HG02623 (cell line): ENCODE data around the gene EXT2.

Source experiments
- ATAC-seq: cut with Tn5 transposase; IDR thresholded peaks from one replicate; pipeline ENCODE4 v1.9.1; 2021; ENCODE audit warnings: moderate library complexity; ENCODE audit not compliant: unreplicated experiment

EXT2 gene

GRCh38 chr11:44083906-44084305 is 11.6 kb upstream of the EXT2 start:
- no peak for ATAC-seq

GRCh38 chr11:44085330-44085729 is 10.1 kb upstream of the EXT2 start:
- ATAC-seq, result no peak

DNA sequence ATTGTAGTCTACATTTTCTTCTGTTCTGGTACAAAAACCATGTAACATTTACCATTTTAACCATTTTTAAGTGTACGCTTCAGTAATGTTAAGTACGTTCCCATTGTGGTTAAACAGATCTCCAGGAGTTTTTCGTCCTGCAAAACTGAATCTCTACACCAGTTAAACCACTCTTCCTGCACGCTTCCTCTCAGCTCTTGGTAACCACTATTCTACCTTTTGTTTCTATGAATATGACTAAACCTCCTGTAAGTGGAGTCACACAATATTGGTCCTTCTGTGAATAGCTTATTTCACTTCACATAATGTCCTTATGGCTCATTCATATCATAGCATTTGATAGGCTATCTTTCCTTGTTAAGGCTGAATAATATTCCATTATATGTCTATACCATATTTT is 7.1 kb upstream of the EXT2 start:
- ATAC-seq, result no peak

DNA sequence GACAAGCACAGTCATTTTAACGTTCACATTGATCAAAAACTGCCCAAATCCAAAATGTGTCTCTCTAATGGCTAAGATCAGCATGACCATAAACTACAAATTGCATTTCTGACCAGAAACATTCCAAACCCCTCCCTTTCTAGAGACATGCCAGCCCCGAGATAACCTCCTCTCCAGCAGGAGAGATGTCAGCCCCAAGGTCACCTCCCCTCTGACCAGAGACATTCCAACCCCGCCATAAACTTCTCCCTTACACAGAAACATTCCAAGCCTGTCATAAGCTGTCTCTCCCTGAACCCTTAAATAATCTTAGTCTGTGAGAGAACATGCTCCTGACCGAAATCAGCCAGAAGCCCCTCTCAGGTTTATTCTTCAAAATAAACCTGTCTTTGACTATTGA is 6.6 kb upstream of the EXT2 start:
- ATAC-seq, result no peak

DNA sequence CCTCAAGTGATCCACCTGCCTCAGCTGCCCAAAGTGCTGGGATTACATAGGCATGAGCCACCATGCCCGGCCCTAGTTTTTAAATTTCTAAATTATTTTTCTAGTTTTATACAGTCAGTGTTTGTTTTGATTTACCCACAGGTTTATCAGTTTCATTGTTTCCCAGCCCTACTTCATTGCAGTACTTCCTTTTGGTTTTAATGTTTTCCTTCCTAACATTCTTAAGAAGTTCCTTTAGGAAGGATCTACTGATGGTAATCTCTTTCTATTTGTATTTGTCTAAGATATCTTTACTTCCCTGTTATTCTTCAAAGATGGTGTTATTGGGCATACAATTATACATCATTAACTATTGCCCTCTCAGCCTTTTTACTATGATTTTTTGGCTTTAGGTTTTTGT is 4.9 kb upstream of the EXT2 start:
- ATAC-seq, result no peak

GRCh38 chr11:44094260-44094868 is 1.1 kb upstream of the EXT2 start:
- no peak for ATAC-seq

GRCh38 chr11:44096360-44097185 is 1.1 kb downstream of the EXT2 start:
- no peak for ATAC-seq

DNA sequence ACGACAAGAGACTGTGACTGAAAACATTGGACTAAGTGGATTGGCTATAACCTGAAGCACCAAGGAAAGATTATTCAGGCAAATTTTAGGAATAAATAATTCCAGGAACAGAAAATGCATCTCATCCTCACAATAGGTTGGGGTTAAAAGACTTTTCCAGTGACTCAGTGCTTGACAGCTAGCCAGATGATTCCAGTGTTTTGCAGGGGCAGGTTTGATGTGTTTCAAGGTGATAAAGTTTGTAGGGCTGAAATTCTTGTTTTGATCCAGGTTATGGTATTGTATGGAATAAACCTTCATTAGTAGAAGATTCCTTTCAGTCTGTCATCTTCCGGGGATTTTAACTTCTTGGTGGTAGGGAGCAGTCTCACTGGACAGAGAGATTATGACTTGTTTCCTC is 2.3 kb downstream of the EXT2 start:
- no peak for ATAC-seq

DNA sequence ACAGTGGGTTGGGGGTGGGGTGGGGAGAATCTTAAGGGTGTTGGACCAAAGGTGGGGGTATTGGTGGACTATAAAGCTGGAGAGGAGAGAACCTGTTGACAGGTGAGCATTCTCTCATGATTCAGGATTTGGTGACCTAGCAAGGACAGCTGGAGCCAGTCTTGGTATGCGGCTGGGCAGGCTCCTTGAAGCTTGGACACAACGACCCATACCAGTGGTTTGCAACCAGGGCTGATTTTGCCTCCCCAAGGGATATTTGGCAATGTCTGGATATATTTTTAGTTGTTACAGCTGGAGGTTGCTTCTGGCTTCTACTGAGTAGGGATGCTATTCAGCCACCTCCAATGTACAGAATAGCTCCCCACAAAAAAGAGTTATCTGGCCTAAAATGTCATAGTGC is 5.6 kb downstream of the EXT2 start:
- no peak for ATAC-seq

- ATAC-seq, result no peak
These were observed 9.2 kb downstream of the EXT2 start for GRCh38 chr11:44104481-44105294.

GRCh38 chr11:44108260-44108659 is 12.8 kb downstream of the EXT2 start:
- no peak for ATAC-seq

- peak; percentile 84 for ATAC-seq
These were observed 14.8 kb downstream of the EXT2 start for GRCh38 chr11:44110231-44110679.

- ATAC-seq, result no peak
These were observed 16.8 kb downstream of the EXT2 start for GRCh38 chr11:44112091-44112821.

DNA sequence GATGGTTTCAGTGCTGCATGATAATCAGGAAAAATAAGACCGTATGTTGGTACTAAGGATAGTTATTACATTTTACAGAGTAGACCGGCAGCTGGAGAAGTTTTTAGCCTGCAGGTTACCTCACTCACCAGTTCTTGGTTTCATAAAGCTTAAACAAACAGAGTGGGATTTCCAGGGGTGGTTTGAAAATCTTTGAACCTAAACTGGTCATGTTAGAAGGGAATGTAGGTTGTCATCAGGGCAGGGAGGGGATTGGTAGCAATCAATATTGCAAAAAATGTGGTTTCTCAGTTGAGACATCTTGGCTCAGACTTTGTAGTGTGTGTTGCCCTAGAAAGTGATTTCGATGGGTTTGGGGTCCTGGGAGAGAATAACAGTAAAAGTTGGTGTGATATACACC is 17.5 kb downstream of the EXT2 start:
- ATAC-seq, result no peak

GRCh38 chr11:44113572-44113971 is 18.1 kb downstream of the EXT2 start:
- ATAC-seq, result no peak

DNA sequence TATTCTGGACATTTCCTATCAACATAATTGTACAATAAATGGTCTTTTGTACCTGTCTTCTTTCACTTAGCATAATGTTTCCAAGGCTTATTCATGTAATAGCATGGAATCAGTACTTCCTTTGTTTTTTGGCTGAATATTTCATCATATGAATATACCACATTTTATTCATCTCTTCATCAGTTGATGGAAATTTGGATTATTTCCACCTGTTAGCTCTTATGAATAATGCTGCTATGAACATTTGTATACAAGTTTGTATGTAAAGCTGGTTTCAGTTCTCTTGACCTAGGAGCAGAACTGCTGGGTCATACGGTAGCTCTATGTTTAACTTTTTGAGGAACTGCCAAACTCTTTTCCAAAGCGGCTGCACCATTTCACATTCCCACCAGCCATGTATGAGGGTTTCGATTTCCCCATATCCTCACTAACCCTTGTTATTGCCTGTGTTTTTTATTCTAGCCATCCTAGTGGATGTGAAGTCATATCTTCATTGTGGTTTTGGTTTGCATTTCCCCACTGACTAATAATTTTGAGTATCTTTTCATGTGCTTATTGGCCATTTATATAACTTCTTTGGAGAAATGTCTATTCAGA is 20.9 kb downstream of the EXT2 start:
- no peak for ATAC-seq

DNA sequence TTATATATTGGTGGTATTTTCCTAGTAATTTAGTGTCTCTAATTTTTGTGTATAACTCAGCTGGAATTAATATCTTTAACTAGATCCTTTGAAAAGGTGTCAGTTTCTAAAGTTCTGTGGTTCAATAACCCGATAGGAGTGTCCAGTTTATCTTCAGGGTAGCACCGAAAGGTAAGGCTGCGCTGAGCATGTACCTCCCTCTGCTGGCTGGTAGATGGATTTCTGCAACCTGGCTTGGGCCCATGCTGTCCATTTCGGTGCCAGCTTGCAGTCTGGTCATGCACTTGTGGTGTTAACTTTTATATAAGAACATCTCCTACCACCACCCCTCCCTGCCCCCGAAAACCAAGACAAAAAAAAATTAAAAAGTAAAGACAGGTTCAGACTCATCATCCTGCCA is 24.7 kb downstream of the EXT2 start:
- no peak for ATAC-seq

DNA sequence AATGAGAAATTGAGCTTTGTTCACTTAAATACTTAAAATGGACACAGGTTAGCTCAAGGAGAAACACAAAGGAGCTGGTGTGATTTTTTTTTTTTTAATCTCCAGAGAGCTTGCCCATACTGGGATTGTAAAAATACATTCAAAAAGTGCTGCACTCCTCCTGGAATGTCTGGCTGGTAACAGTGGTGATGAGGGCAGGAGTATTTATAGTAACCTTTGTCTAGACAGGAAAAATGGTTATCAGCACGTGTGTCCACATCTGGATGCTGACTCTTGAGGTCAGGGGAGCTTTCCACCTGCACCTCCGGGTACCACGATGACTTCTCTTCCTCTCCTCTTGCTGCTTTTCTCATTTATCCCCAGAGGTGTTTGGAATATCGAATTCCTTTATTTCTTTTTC is 30.1 kb downstream of the EXT2 start:
- no peak for ATAC-seq

DNA sequence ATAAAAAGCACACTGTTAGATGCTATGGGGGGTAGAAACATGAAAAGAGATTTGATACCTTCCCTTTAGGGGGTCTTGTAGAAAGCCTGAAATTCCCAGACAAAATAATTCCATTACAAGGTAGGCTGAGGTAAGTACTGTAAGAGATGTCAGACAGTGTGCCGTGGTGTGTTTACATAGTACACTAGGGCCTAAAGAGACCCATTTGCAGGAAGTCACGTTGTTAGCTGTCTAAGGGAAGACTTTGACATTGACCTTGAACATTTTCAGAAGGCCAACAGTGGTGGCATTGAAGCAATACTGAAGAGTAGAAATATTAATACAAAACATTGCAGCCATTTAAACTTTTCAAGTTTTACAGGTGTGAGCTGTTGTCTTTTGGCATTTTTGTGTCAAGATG is 30.8 kb downstream of the EXT2 start:
- no peak for ATAC-seq

DNA sequence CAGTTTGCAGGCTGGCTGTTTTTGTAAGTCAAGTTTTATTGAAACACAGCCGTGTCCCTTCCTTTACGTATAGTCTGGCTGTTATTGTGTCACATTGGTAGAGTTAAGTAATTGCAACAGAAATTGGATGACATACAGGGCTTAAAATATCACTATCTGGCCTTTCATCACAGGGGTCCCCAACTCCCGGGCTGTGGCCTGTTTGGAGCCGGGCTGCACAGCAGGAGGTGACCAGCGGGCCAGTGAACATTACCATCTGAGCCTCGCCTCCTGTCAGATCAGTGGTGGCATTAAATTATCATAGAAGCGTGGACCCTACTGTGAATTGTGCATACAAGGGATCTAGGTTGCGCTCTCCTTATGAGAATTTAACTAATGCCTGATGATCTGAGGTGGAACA is 31.7 kb downstream of the EXT2 start:
- ATAC-seq, result no peak

- no peak for ATAC-seq
These were observed 33.3 kb downstream of the EXT2 start for GRCh38 chr11:44128729-44129128.
